Osteoblast (primary cell): ENCODE measurements around the gene THAP7. TPM values are rescaled to one million over a fixed set of nuclear protein-coding genes. Genes with fewer than 3 reads are reported as not detected.

Experiments
- DNase-seq: peaks from one replicate; pipeline ENCODE4 v3.0.0; 2011; ENCODE audit warnings: low spot score, mixed read lengths; ENCODE audit not compliant: insufficient read length; ENCODE audit errors: missing footprints
- H2AFZ ChIP-seq: 2 replicates; pipeline ENCODE4 v1.6.0; 2011; ENCODE audit warnings: mild to moderate bottlenecking, low read length
- H3K27ac ChIP-seq: 2 replicates; pipeline ENCODE4 v1.5.1; 2011; ENCODE audit warnings: mild to moderate bottlenecking, low read depth, low read length, moderate library complexity
- H3K27me3 ChIP-seq: 2 replicates; pipeline ENCODE4 v1.6.0; 2012; ENCODE audit warnings: mild to moderate bottlenecking, control low read depth, inconsistent platforms, low read length, moderate library complexity; ENCODE audit not compliant: insufficient read depth
- H3K36me3 ChIP-seq: 2 replicates; pipeline ENCODE4 v1.5.1; 2011; ENCODE audit warnings: mild to moderate bottlenecking, low read length, control low read depth, moderate library complexity; ENCODE audit not compliant: insufficient read depth
- H3K4me1 ChIP-seq: 2 replicates; pipeline ENCODE4 v1.5.1; 2011; ENCODE audit warnings: mild to moderate bottlenecking, low read length, control low read depth, moderate library complexity; ENCODE audit not compliant: insufficient read depth
- H3K4me2 ChIP-seq: 2 replicates; pipeline ENCODE4 v1.6.0; 2011; ENCODE audit warnings: mild to moderate bottlenecking, low read length; ENCODE audit not compliant: insufficient read depth
- H3K4me3 ChIP-seq: fragments of 200-600 bp; sonication (generic); 3 replicates; pipeline ENCODE4 v1.5.1; 2012; ENCODE audit warnings: mild to moderate bottlenecking, low read length, inconsistent platforms; ENCODE audit not compliant: insufficient read depth
- H3K79me2 ChIP-seq: 2 replicates; pipeline ENCODE4 v1.6.0; 2012; ENCODE audit warnings: mild to moderate bottlenecking, low read length, control low read depth, inconsistent platforms; ENCODE audit not compliant: insufficient read depth
- H3K9me3 ChIP-seq: 2 replicates; pipeline ENCODE4 v1.5.1; 2011; ENCODE audit warnings: low read depth, low read length, control low read depth
- H4K20me1 ChIP-seq: 2 replicates; pipeline ENCODE4 v1.6.0; 2012; ENCODE audit warnings: mild to moderate bottlenecking, low read length, control low read depth; ENCODE audit not compliant: insufficient read depth
- CTCF ChIP-seq: IDR thresholded peaks from 2 replicates; pipeline ENCODE4 v1.5.1; 2011; ENCODE audit warnings: mild to moderate bottlenecking, low read depth, low read length, moderate library complexity; ENCODE audit errors: extremely low read depth
- total RNA-seq: library from RNA; depleted of rRNA; stranded (reverse); fragments of >200 nt; gene quantifications from 2 replicates; pipeline ENCODE4 v1.2.3, GENCODE V29; 2012

The THAP7 gene
- total RNA-seq, 1 donor: 24.2 TPM

DNA sequence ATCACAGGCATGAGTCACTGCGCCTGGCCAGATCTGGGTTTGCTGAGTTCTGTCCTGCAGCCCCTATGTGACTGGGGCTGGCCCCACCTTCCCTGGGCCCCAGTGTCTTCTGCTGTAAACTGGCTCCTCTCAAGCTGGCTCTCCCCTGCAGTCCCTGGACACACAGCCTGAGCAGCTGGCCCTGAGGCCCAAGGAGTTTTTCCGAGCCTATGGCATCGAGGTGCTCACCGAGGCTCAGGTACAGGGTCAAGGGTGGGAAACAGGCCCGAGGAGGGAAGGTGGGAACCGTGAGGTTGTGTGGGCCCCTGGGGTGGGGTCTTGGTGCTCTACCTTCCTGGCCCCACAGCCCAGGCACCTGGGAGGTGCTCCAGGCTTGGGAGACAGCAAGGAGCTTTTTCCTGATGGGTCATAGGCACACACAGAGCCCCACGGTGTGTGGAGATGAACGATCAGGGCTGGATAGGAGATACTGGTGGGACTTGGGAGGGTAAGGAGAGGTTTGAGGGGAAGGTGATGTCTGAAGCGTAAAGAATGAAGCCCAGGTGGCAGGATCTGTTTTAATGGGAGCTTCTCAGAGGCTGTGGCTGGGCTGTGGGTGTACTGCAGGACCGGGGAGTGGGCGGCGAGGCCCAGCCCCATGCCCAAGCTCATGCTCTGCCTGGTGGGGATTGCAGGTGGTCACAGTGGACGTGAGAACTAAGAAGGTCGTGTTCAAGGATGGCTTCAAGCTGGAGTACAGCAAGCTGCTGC lies 26.2 kb downstream of the THAP7 start:
- Histone ChIP-seq H3K27me3 (no peaks in the 10 kb centered on the region), H2AFZ (no peak overlapping the region), H3K4me2 (no peak overlapping the region), H3K36me3 (no peaks in the 10 kb centered on the region), H3K4me3 (no peak overlapping the region), H3K79me2 (no peaks in the 10 kb centered on the region), H4K20me1 (no peaks in the 10 kb centered on the region), H3K9me3 (peaks cover 7% of the 10 kb centered on the region), H3K4me1 (peaks cover 10% of the 10 kb centered on the region), H3K27ac (no peak overlapping the region)
- no peak for TF ChIP-seq CTCF
- DNase-seq: peak; percentile 82

DNA sequence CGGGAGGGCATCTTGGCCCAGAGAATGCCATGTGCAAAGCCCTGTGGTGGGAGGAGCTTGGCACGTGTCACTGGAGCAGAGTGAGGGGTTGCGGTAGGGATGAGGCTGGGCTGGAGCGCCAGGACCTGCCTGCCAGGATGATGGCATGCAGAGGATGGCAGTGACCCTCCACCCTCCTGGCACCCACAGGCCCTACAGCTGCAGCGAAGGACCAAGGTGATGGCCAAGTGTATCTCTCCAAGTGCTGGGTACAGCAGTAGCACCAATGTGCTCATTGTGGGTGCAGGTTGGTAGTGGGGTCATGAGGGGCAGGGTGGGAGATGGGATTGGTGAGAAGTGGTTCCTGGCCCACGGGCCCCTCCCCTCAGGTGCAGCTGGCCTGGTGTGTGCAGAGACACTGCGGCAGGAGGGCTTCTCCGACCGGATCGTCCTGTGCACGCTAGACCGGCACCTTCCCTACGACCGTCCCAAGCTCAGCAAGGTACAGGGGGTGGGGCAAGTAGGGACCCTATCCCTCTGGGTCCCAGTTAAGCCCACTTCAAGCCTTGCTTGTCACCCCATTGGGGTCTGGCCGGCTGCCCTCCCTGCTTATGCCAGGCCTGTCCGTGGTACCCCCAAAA lies 27.5 kb downstream of the THAP7 start:
- no peak overlapping the region for H3K4me2 ChIP-seq

GRCh38 chr22:20973634-20974286 lies 28.2 kb downstream of the THAP7 start:
- no peaks in the 10 kb centered on the region for H4K20me1 ChIP-seq
- no peaks in the 10 kb centered on the region for H3K79me2 ChIP-seq
- no peak overlapping the region for H3K4me2 ChIP-seq
- H3K9me3 ChIP-seq: peaks cover 5% of the 10 kb centered on the region
- no peaks in the 10 kb centered on the region for H3K27me3 ChIP-seq
- H3K4me3 ChIP-seq: no peak overlapping the region
- DNase-seq: no peak
- H2AFZ ChIP-seq: no peak overlapping the region
- TF ChIP-seq CTCF: no peak
- no peaks in the 10 kb centered on the region for H3K4me1 ChIP-seq
- H3K27ac ChIP-seq: no peak overlapping the region
- no peaks in the 10 kb centered on the region for H3K36me3 ChIP-seq

More for the DNA sequence above, 27.5 kb downstream of the THAP7 start:
- Histone ChIP-seq H2AFZ (no peak overlapping the region), H3K4me1 (peaks cover 1% of the 10 kb centered on the region), H4K20me1 (no peaks in the 10 kb centered on the region), H3K4me3 (no peak overlapping the region), H3K9me3 (peaks cover 7% of the 10 kb centered on the region), H3K27me3 (no peaks in the 10 kb centered on the region), H3K79me2 (no peaks in the 10 kb centered on the region), H3K36me3 (no peaks in the 10 kb centered on the region), H3K27ac (no peak overlapping the region)
- DNase-seq: no peak
- no peak for TF ChIP-seq CTCF
